ENCODE data around the gene TSFM. TPM values are rescaled to one million over a fixed set of nuclear protein-coding genes. Genes with fewer than 3 reads are reported as not detected.
A peak's percentile ranks its signal among the peaks of the same experiment; 100 is the strongest.

TSFM gene
- total and polyA plus RNA-seq, 2 of the 13 experiments (the other 11 are each of a cell fraction or from before 2014, with no cell fraction given): 29.8 to 68.3 TPM

- TF ChIP-seq THAP11 (CRISPR knock-in tag; IDR thresholded peaks at IDR 0.05) (peak; percentile 91), NFE2L1 (CRISPR knock-in tag; IDR thresholded peaks at IDR 0.05; ENCODE audit: borderline replicate concordance) (no peak), ZNF597 (CRISPR knock-in tag; IDR thresholded peaks at IDR 0.05) (no peak), UBTF (CRISPR knock-in tag; IDR thresholded peaks at IDR 0.05) (no peak; the same call in 1 of the 2 replicates), SPEN (CRISPR knock-in tag; IDR thresholded peaks at IDR 0.05; ENCODE audit: low read depth) (peak; percentile 89), TEAD3 (CRISPR knock-in tag; optimal IDR thresholded peaks at IDR 0.05; ENCODE audit: borderline replicate concordance) (peak; percentile 64), SNAPC4 (CRISPR knock-in tag; IDR thresholded peaks at IDR 0.05) (no peak), ATF1 (CRISPR knock-in tag; IDR thresholded peaks at IDR 0.05) (peak; percentile 99), ZNF550 (CRISPR knock-in tag; IDR thresholded peaks at IDR 0.05; ENCODE audit: borderline replicate concordance) (no peak), PRDM4 (CRISPR knock-in tag; IDR thresholded peaks at IDR 0.05; ENCODE audit: borderline replicate concordance) (peak; percentile 44; the same call in 1 of the 2 replicates), RBAK (CRISPR knock-in tag; IDR thresholded peaks at IDR 0.05) (no peak), ZNF280D (CRISPR knock-in tag; IDR thresholded peaks at IDR 0.05) (peak; percentile 57; the same call in 1 of the 2 replicates)
Observed at GRCh38 chr12:57771873-57772428, 10.6 kb upstream of the TSFM start, which contains the start of gene METTL1 (continued).
